SK-N-SH (cell line): ENCODE results near the gene MSMP.

Source experiments
- CTCF ChIP-seq: fragments of 200-600 bp; sonication (generic); IDR thresholded peaks from 2 replicates; pipeline ENCODE4 v1.6.1; 2017; ENCODE audit warnings: antibody characterized with exemption, mild to moderate bottlenecking, moderate library complexity
- IRF3 ChIP-seq: fragments of 150-350 bp; IDR thresholded peaks from 2 replicates; pipeline ENCODE4 v1.6.1; 2016; ENCODE audit warnings: mild to moderate bottlenecking, low read depth, low read length
- SIN3A ChIP-seq: IDR thresholded peaks from 2 replicates; pipeline ENCODE4 v1.6.1; 2012; ENCODE audit warnings: low read depth, mild to moderate bottlenecking, low read length, moderate library complexity, borderline replicate concordance
- TAF1 ChIP-seq: IDR thresholded peaks from 2 replicates; pipeline ENCODE4 v1.6.1; 2012; ENCODE audit warnings: low read depth, mild to moderate bottlenecking, low read length, moderate library complexity, borderline replicate concordance
- TEAD4 ChIP-seq: IDR thresholded peaks from 2 replicates; pipeline ENCODE4 v1.4.0; 2012; ENCODE audit warnings: mild to moderate bottlenecking, borderline replicate concordance; ENCODE audit not compliant: insufficient read depth
- TF ChIP-seq, protein P1 (sequence below): IDR thresholded peaks from 2 replicates; pipeline ENCODE4 v1.4.0; 2012; ENCODE audit warnings: low read depth, borderline replicate concordance

DNA sequence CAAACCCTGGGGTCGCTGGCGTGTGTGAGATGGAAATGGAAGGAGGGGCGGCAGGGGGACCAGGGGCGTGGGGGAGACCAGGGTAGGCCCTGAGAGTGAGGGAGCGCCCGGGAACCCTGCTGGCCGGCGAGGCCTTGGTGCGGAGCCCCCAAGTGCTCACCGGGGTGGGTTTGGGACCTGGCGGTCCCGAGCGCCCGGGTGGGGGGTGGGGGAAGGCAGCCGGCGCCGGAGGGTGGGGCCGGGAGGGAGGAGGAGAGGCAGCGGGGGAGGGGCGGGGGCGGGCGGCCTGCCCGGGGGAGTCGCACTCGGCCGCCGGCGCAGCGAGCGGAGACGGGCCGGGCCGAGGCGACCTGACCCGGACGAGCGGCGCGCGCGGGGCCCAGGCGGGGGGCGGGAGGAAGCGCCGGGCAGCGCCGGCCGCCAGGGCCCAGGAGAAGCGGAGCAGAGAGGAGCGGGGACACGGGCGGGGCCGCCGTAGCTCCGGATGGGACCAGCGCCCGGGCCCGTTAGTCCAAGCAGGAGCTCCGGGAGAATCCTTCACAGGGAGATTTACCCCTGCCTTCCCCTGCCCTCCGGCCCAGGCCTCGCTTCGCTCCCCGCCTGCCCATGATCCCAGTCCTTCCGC lies 37.3 kb upstream of the MSMP start, which contains the start of gene NPR2:
- TF ChIP-seq CTCF, result no peak
- TF ChIP-seq, protein P1, sequence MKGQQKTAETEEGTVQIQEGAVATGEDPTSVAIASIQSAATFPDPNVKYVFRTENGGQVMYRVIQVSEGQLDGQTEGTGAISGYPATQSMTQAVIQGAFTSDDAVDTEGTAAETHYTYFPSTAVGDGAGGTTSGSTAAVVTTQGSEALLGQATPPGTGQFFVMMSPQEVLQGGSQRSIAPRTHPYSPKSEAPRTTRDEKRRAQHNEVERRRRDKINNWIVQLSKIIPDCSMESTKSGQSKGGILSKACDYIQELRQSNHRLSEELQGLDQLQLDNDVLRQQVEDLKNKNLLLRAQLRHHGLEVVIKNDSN, result no peak
- no peak for TF ChIP-seq IRF3
- TF ChIP-seq TEAD4, result no peak
- no peak for TF ChIP-seq SIN3A
- no peak for TF ChIP-seq TAF1
